ENCODE results near the gene LRRFIP2.
A peak's percentile ranks its signal among the peaks of the same experiment; 100 is the strongest.
"Not testable (repeated sequence)": the region's sequence is repeated elsewhere in the genome, so short reads cannot be mapped to it uniquely, and the experiment has no call there.

Gene LRRFIP2

GRCh38 chr3:37210230-37210629 is 35.8 kb upstream of the LRRFIP2 start:
- Histone ChIP-seq H3K9me3 (ENCODE audit: severe bottlenecking) (no peaks in the 10 kb centered on the region), H3K4me1 (ENCODE audit: insufficient read depth, poor library complexity, severe bottlenecking) (peaks cover 10% of the 10 kb centered on the region), H3K4me3 (ENCODE audit: severe bottlenecking) (no peak overlapping the region), H3K27ac (ENCODE audit: poor library complexity, severe bottlenecking) (peak overlapping the region; percentile 33), H3K27me3 (ENCODE audit: insufficient read depth, poor library complexity, severe bottlenecking) (no peaks in the 10 kb centered on the region), H3K36me3 (ENCODE audit: low read depth) (no peaks in the 10 kb centered on the region)
- ATAC-seq (ENCODE audit: low read depth) (no peak), DNase-seq (ENCODE audit: low spot score) (no peak)
- TF ChIP-seq CTCF (IDR thresholded peaks at IDR 0.05; ENCODE audit: poor library complexity, severe bottlenecking) = no peak

DNA sequence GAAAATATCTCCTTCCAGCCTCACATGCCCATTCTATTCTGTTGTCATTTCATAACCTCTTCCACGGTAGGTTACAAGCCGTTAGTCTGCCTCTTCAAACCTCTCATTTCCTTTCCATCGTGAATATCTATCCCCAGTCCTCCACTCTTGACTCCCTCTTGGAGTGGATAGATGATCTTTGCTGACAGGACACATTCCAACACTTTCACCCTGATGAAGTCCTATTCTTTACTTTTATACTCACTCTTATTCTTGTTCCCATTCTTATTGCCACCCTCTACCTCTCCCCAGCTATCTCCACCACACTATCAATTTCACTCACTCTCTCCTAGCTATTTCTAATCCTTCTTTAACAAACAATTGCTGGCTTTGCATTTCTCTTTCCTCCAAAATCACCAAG is 34.2 kb upstream of the LRRFIP2 start:
- ATAC-seq (ENCODE audit: low read depth); H3K9me3 ChIP-seq (ENCODE audit: severe bottlenecking); H3K4me3 ChIP-seq (ENCODE audit: severe bottlenecking); DNase-seq (ENCODE audit: low spot score); H3K27ac ChIP-seq (ENCODE audit: poor library complexity, severe bottlenecking); H3K27me3 ChIP-seq (ENCODE audit: insufficient read depth, poor library complexity, severe bottlenecking); H3K4me1 ChIP-seq (ENCODE audit: insufficient read depth, poor library complexity, severe bottlenecking); H3K36me3 ChIP-seq (ENCODE audit: low read depth): not testable (repeated sequence)

GRCh38 chr3:37208008-37208407 is 33.6 kb upstream of the LRRFIP2 start:
- H3K4me1 ChIP-seq (ENCODE audit: insufficient read depth, poor library complexity, severe bottlenecking); H3K36me3 ChIP-seq (ENCODE audit: low read depth); H3K27me3 ChIP-seq (ENCODE audit: insufficient read depth, poor library complexity, severe bottlenecking); ATAC-seq (ENCODE audit: low read depth); DNase-seq (ENCODE audit: low spot score); H3K4me3 ChIP-seq (ENCODE audit: severe bottlenecking); H3K27ac ChIP-seq (ENCODE audit: poor library complexity, severe bottlenecking); H3K9me3 ChIP-seq (ENCODE audit: severe bottlenecking): not testable (repeated sequence)

DNA sequence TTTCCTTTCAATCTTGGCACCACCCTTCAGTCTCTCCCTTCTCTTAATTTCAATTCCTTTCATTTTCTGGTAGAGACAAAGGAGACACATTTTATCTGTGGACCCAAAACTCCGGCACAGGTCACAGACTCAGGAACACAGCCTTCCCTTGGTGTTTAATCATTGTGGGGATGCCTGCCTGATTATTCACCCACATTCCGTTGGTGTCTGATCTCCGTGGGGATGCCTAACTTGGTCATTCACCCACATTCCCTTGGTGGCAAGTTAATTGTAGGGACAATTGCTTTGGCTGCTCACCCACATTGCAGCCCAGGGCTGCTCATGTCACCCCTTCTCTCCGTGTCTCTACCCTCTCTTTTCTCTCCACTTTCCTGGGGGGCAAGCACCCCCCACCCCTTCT is 31.7 kb upstream of the LRRFIP2 start:
- not testable (repeated sequence) for DNase-seq (ENCODE audit: low spot score)

DNA sequence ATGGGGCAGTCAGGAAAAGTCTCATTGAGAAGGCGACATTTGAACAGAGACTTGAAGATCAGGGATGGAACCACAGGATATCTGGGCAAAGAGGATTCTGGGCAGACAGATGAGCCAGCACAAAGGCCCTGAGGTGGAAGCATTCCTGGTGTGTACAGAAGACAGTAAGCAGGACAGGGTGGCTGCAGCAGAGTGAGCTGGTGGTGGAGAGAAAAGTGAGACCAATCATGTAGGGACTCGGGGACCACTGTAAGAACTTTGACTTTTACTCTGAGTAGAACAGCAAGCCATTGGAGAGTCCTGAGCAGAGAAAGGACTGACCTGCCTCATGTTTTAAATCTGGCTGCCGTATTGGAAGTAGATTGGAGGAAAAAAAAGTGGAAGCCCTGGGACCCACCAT is 29.9 kb upstream of the LRRFIP2 start:
- ATAC-seq (ENCODE audit: low read depth) = no peak
- Histone ChIP-seq H3K4me1 (ENCODE audit: insufficient read depth, poor library complexity, severe bottlenecking) (peaks cover 1% of the 10 kb centered on the region), H3K27ac (ENCODE audit: poor library complexity, severe bottlenecking) (no peak overlapping the region), H3K4me3 (ENCODE audit: severe bottlenecking) (no peak overlapping the region), H3K9me3 (ENCODE audit: severe bottlenecking) (no peaks in the 10 kb centered on the region), H3K36me3 (ENCODE audit: low read depth) (no peaks in the 10 kb centered on the region), H3K27me3 (ENCODE audit: insufficient read depth, poor library complexity, severe bottlenecking) (no peaks in the 10 kb centered on the region)
- TF ChIP-seq CTCF (IDR thresholded peaks at IDR 0.05; ENCODE audit: poor library complexity, severe bottlenecking) = no peak
- DNase-seq (ENCODE audit: low spot score) = no peak

More for the DNA sequence above, 31.7 kb upstream of the LRRFIP2 start:
- not testable (repeated sequence) for H3K4me3 ChIP-seq (ENCODE audit: severe bottlenecking); ATAC-seq (ENCODE audit: low read depth); H3K27me3 ChIP-seq (ENCODE audit: insufficient read depth, poor library complexity, severe bottlenecking); H3K4me1 ChIP-seq (ENCODE audit: insufficient read depth, poor library complexity, severe bottlenecking); H3K9me3 ChIP-seq (ENCODE audit: severe bottlenecking); H3K36me3 ChIP-seq (ENCODE audit: low read depth)
- H3K27ac ChIP-seq (ENCODE audit: poor library complexity, severe bottlenecking) = peak overlapping the region; percentile 24

GRCh38 chr3:37202035-37202434 is 27.7 kb upstream of the LRRFIP2 start:
- Histone ChIP-seq H3K36me3 (ENCODE audit: low read depth) (no peaks in the 10 kb centered on the region), H3K4me3 (ENCODE audit: severe bottlenecking) (no peak overlapping the region), H3K27me3 (ENCODE audit: insufficient read depth, poor library complexity, severe bottlenecking) (no peaks in the 10 kb centered on the region), H3K9me3 (ENCODE audit: severe bottlenecking) (no peaks in the 10 kb centered on the region), H3K27ac (ENCODE audit: poor library complexity, severe bottlenecking) (no peak overlapping the region), H3K4me1 (ENCODE audit: insufficient read depth, poor library complexity, severe bottlenecking) (peaks cover 22% of the 10 kb centered on the region)
- DNase-seq (ENCODE audit: low spot score) (no peak), ATAC-seq (ENCODE audit: low read depth) (no peak)
- no peak for TF ChIP-seq CTCF (IDR thresholded peaks at IDR 0.05; ENCODE audit: poor library complexity, severe bottlenecking)
